HEK293T (cell line): ENCODE data around the gene ADRA2A.

Experiments used
- CTCF ChIA-PET: fragments of 350-600 bp; formaldehyde crosslinking; extraction: SDS; loops from one replicate; lab custom pipeline; 2021; ENCODE audit warnings: antibody characterized with exemption, inconsistent platforms; lab: Yijun Ruan, JAX
- POLR2A ChIA-PET: fragments of 350-600 bp; formaldehyde crosslinking; extraction: SDS; loops from one replicate; lab custom pipeline; 2020; ENCODE audit warnings: antibody characterized with exemption, inconsistent platforms; lab: Yijun Ruan, JAX
- DNase-seq: peaks from one replicate; pipeline ENCODE4 v3.0.0; 2012; ENCODE audit warnings: mixed read lengths; ENCODE audit errors: extremely low spot score
- ARNT ChIP-seq: fragments of 450-650 bp; IDR thresholded peaks from 2 replicates; pipeline ENCODE4 v1.6.1; 2017; ENCODE audit warnings: mild to moderate bottlenecking
- BHLHE40 ChIP-seq: fragments of 450-650 bp; IDR thresholded peaks from 2 replicates; pipeline ENCODE4 v1.6.1; 2016; ENCODE audit warnings: mild to moderate bottlenecking, moderate library complexity, borderline replicate concordance
- CTBP1 ChIP-seq: fragments of 450-650 bp; IDR thresholded peaks from 2 replicates; pipeline ENCODE4 v1.6.1; 2016; ENCODE audit warnings: borderline replicate concordance
- ELF4 ChIP-seq: fragments of 450-650 bp; IDR thresholded peaks from 2 replicates; pipeline ENCODE4 v1.6.1; 2017; ENCODE audit warnings: antibody characterized with exemption
- FOXA1 ChIP-seq: fragments of 450-650 bp; IDR thresholded peaks from 2 replicates; pipeline ENCODE4 v1.6.1; 2016; ENCODE audit warnings: mild to moderate bottlenecking
- FOXK2 ChIP-seq: fragments of 450-650 bp; IDR thresholded peaks from 2 replicates; pipeline ENCODE4 v1.6.1; 2016; ENCODE audit warnings: mild to moderate bottlenecking
- FOXM1 ChIP-seq: fragments of 450-650 bp; IDR thresholded peaks from 2 replicates; pipeline ENCODE4 v1.6.1; 2017; ENCODE audit warnings: mild to moderate bottlenecking, borderline replicate concordance
- HDGF ChIP-seq: fragments of 450-650 bp; IDR thresholded peaks from 2 replicates; pipeline ENCODE4 v1.6.1; 2017; ENCODE audit warnings: antibody characterized with exemption, borderline replicate concordance
- L3MBTL2 ChIP-seq: fragments of 450-650 bp; conservative IDR thresholded peaks from 2 replicates; pipeline ENCODE4 v1.6.1; 2016; ENCODE audit warnings: mild to moderate bottlenecking
- LEF1 ChIP-seq: fragments of 450-650 bp; IDR thresholded peaks from 2 replicates; pipeline ENCODE4 v1.6.1; 2017; ENCODE audit warnings: mild to moderate bottlenecking, borderline replicate concordance
- NFRKB ChIP-seq: fragments of 450-650 bp; IDR thresholded peaks from 2 replicates; pipeline ENCODE4 v1.6.1; 2016; ENCODE audit warnings: mild to moderate bottlenecking, moderate library complexity
- PKNOX1 ChIP-seq: fragments of 450-650 bp; IDR thresholded peaks from 2 replicates; pipeline ENCODE4 v1.6.1; 2016
- SP1 ChIP-seq: fragments of 450-650 bp; IDR thresholded peaks from 2 replicates; pipeline ENCODE4 v1.6.1; 2017
- SUZ12 ChIP-seq: fragments of 450-650 bp; IDR thresholded peaks from 2 replicates; pipeline ENCODE4 v1.6.1; 2016; ENCODE audit warnings: mild to moderate bottlenecking
- TARDBP ChIP-seq: fragments of 450-650 bp; IDR thresholded peaks from 2 replicates; pipeline ENCODE4 v1.6.1; 2016
- ZNF384 ChIP-seq: fragments of 450-650 bp; IDR thresholded peaks from 2 replicates; pipeline ENCODE4 v1.6.1; 2016

Gene ADRA2A

GRCh38 chr10:111082102-111082975 lies 5.5 kb downstream of the ADRA2A start:
- no peak for DNase-seq
- TF ChIP-seq SP1: no peak
- no peak for TF ChIP-seq L3MBTL2
- TF ChIP-seq NFRKB: no peak
- no peak for TF ChIP-seq BHLHE40
- TF ChIP-seq ELF4: no peak
- no peak for TF ChIP-seq ZNF384
- TF ChIP-seq HDGF: no peak
- no peak for TF ChIP-seq PKNOX1
- no peak for TF ChIP-seq TARDBP
- TF ChIP-seq CTBP1: no peak
- TF ChIP-seq FOXM1: no peak
- TF ChIP-seq ARNT: no peak
- no peak for TF ChIP-seq LEF1
- no peak for TF ChIP-seq SUZ12
- TF ChIP-seq FOXK2: no peak
- TF ChIP-seq FOXA1: no peak
- POLR2A ChIA-PET: no interaction called here
- CTCF ChIA-PET: no interaction called here

GRCh38 chr10:111083222-111084095 lies 6.6 kb downstream of the ADRA2A start:
- no peak for TF ChIP-seq FOXM1
- no peak for TF ChIP-seq HDGF
- no peak for TF ChIP-seq FOXK2
- TF ChIP-seq SUZ12: no peak
- no peak for TF ChIP-seq FOXA1
- ChIA-PET CTCF (no interaction called here), POLR2A (no interaction called here)
- DNase-seq: no peak

- no peak for TF ChIP-seq CTBP1
- TF ChIP-seq NFRKB: no peak
- TF ChIP-seq L3MBTL2: no peak
- TF ChIP-seq ELF4: no peak
- TF ChIP-seq PKNOX1: no peak
- POLR2A ChIA-PET: no interaction called here
- CTCF ChIA-PET: no interaction called here
- no peak for DNase-seq
These were observed 7.8 kb downstream of the ADRA2A start for GRCh38 chr10:111084366-111085255.

GRCh38 chr10:111085690-111086353 lies 9.0 kb downstream of the ADRA2A start:
- POLR2A ChIA-PET: interaction anchor here (0.6 kb wide), 1 partner anchor 263 kb away, joined by 3 read pairs; no protein-coding TSS in a partner anchor
- no peak for TF ChIP-seq CTBP1
- no peak for TF ChIP-seq ZNF384
- no peak for TF ChIP-seq LEF1
- TF ChIP-seq NFRKB: no peak
- TF ChIP-seq FOXM1: no peak
- TF ChIP-seq FOXA1: no peak
- TF ChIP-seq ARNT: no peak
- DNase-seq: no peak
- CTCF ChIA-PET: interaction anchor here (1.1 kb wide), 1 partner anchor 55 kb away, joined by 3 read pairs; no protein-coding TSS in a partner anchor

- ChIA-PET POLR2A (interaction anchor here (0.6 kb wide), 1 partner anchor 262 kb away, joined by 3 read pairs; no protein-coding TSS in a partner anchor), CTCF (interaction anchor here (1.1 to 2.7 kb wide), 2 partner anchors 10 to 55 kb away, joined by 3 to 18 read pairs; partner anchors contain the start of gene ADRA2A)
- TF ChIP-seq FOXK2 (no peak), CTBP1 (no peak), FOXA1 (no peak), NFRKB (no peak), LEF1 (no peak), SUZ12 (no peak), ARNT (no peak), TARDBP (no peak), FOXM1 (no peak)
These were observed 9.7 kb downstream of the ADRA2A start for GRCh38 chr10:111086574-111086973.

More at GRCh38 chr10:111086574-111086973, 9.7 kb downstream of the ADRA2A start:
- DNase-seq: no peak
